Measurements from ENCODE around the gene GAA. TPM values are rescaled to one million over a fixed set of nuclear protein-coding genes. Genes with fewer than 3 reads are reported as not detected.

The GAA gene
- total and polyA plus RNA-seq, 2 of the 8 experiments (the other 6 are each of a cell fraction or from before 2014, with no cell fraction given): 14.8 to 30.0 TPM

- TF ChIP-seq TEAD4 (IDR thresholded peaks at IDR 0.05; ENCODE audit: low read depth, low read length): no peak
- no peak for TF ChIP-seq SP2 (IDR thresholded peaks at IDR 0.05; ENCODE audit: low read length)
- TF ChIP-seq RFX5 (IDR thresholded peaks at IDR 0.05; ENCODE audit: borderline replicate concordance, low read depth, low read length): no peak
These were observed 1.5 kb downstream of the GAA start (continued) for GRCh38 chr17:80102664-80103448.
